ENCODE data around the gene ZCCHC14. TPM values are rescaled to one million over a fixed set of nuclear protein-coding genes. Genes with fewer than 3 reads are reported as not detected.
A peak's percentile ranks its signal among the peaks of the same experiment; 100 is the strongest.

Gene ZCCHC14
- total RNA-seq, 1 donor from 2014 or later: 50.4 TPM

DNA sequence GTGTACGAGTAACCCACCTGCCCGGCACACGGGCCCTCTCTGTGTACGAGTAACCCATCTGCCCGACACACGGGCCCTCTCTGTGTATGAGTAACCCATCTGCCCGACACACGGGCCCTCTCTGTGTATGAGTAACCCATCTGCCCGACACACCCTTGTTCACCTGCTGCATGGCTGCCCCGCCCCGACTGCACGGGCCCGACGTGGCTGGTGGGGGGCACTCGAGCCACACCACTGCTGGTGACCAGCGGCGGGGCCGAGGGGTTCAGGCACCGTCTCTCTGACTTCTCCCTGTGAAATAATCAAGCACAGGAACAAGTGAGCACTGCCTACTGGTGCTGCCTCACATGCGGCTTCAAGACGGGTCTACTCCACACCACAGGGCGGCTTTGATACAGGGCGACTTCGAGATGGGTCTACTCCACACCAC is 78.6 kb downstream of the ZCCHC14 start:
- no peak for DNase-seq (ENCODE audit: low spot score)
- Mint-ChIP-seq H3K4me1 (ENCODE audit: unreplicated experiment) (no peaks in the 10 kb centered on the region), H3K27me3 (ENCODE audit: unreplicated experiment) (peaks cover 6% of the 10 kb centered on the region), H3K36me3 (ENCODE audit: low read depth, unreplicated experiment) (peaks cover 38% of the 10 kb centered on the region), H3K4me3 (ENCODE audit: unreplicated experiment) (no peak overlapping the region), H3K27ac (ENCODE audit: unreplicated experiment) (no peak overlapping the region), H3K9me3 (ENCODE audit: unreplicated experiment) (no peaks in the 10 kb centered on the region)
- TF ChIP-seq, protein P1, sequence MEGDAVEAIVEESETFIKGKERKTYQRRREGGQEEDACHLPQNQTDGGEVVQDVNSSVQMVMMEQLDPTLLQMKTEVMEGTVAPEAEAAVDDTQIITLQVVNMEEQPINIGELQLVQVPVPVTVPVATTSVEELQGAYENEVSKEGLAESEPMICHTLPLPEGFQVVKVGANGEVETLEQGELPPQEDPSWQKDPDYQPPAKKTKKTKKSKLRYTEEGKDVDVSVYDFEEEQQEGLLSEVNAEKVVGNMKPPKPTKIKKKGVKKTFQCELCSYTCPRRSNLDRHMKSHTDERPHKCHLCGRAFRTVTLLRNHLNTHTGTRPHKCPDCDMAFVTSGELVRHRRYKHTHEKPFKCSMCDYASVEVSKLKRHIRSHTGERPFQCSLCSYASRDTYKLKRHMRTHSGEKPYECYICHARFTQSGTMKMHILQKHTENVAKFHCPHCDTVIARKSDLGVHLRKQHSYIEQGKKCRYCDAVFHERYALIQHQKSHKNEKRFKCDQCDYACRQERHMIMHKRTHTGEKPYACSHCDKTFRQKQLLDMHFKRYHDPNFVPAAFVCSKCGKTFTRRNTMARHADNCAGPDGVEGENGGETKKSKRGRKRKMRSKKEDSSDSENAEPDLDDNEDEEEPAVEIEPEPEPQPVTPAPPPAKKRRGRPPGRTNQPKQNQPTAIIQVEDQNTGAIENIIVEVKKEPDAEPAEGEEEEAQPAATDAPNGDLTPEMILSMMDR (IDR thresholded peaks at IDR 0.05; ENCODE audit: unreplicated experiment): no peak

DNA sequence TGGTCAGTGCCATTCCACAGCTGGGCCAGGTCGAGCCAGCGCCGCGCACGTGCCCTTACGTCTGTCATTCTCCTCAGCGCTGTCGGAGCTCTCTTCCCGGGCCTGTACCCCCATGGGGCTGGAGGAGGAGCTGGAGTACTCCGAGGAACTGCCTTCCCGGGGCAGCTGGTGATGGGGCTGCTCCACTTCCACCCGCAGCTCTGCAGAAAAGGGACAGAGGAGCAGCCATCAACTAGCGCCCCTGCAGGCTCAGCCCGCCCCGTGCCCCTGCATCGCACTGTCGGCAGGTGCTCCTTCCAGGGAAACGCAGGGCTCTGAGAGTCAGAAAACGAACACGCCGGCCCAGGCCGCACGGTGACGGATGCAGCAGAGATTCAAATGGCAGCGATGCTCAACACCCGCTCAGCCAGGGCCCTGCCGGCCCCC is 79.8 kb downstream of the ZCCHC14 start:
- TF ChIP-seq, protein P1 (IDR thresholded peaks at IDR 0.05; ENCODE audit: unreplicated experiment): no peak
- peaks cover 6% of the 10 kb centered on the region for H3K27me3 Mint-ChIP-seq (ENCODE audit: unreplicated experiment)
- no peaks in the 10 kb centered on the region for H3K9me3 Mint-ChIP-seq (ENCODE audit: unreplicated experiment)
- no peak overlapping the region for H3K4me3 Mint-ChIP-seq (ENCODE audit: unreplicated experiment)
- no peak for DNase-seq (ENCODE audit: low spot score)
- H3K36me3 Mint-ChIP-seq (ENCODE audit: low read depth, unreplicated experiment): peaks cover 38% of the 10 kb centered on the region
- H3K4me1 Mint-ChIP-seq (ENCODE audit: unreplicated experiment): no peaks in the 10 kb centered on the region
- H3K27ac Mint-ChIP-seq (ENCODE audit: unreplicated experiment): peak overlapping the region; percentile 64

DNA sequence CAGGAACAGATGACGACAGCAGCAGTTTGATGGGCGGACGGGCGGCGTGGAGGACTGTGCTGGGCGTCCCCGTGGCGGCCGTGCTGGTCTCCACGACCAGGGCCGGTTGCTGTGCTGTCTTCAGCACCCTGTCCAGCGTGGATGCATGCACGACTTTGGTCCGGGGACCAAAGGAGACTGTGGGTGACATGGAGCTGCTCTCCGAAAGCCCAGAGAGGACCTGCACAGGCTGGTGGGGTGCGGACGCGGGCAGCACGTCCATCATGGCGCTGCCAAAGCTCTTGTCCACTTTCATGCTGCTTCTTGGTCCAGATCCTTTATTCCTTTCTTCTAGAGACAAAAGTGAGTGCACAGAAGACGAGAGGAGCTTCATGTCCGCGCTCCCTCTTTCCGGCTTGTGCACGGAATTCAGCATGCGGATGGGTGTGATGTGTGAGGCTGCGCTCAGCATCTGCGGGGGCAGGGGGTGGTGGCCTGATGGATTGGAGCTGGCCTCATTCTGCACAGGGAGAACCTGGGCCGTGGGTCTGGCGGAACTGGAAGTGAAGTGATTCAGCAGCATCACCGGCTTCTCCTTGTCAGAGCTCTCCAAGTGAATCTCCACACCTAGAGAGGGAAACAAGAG is 80.3 kb downstream of the ZCCHC14 start:
- H3K27ac Mint-ChIP-seq (ENCODE audit: unreplicated experiment): no peak overlapping the region
- H3K4me3 Mint-ChIP-seq (ENCODE audit: unreplicated experiment): peak overlapping the region; percentile 51
- DNase-seq (ENCODE audit: low spot score): no peak
- H3K9me3 Mint-ChIP-seq (ENCODE audit: unreplicated experiment): no peaks in the 10 kb centered on the region
- H3K27me3 Mint-ChIP-seq (ENCODE audit: unreplicated experiment): peaks cover 6% of the 10 kb centered on the region
- H3K4me1 Mint-ChIP-seq (ENCODE audit: unreplicated experiment): no peaks in the 10 kb centered on the region
- H3K36me3 Mint-ChIP-seq (ENCODE audit: low read depth, unreplicated experiment): peaks cover 38% of the 10 kb centered on the region
- TF ChIP-seq, protein P1 (IDR thresholded peaks at IDR 0.05; ENCODE audit: unreplicated experiment): no peak

DNA sequence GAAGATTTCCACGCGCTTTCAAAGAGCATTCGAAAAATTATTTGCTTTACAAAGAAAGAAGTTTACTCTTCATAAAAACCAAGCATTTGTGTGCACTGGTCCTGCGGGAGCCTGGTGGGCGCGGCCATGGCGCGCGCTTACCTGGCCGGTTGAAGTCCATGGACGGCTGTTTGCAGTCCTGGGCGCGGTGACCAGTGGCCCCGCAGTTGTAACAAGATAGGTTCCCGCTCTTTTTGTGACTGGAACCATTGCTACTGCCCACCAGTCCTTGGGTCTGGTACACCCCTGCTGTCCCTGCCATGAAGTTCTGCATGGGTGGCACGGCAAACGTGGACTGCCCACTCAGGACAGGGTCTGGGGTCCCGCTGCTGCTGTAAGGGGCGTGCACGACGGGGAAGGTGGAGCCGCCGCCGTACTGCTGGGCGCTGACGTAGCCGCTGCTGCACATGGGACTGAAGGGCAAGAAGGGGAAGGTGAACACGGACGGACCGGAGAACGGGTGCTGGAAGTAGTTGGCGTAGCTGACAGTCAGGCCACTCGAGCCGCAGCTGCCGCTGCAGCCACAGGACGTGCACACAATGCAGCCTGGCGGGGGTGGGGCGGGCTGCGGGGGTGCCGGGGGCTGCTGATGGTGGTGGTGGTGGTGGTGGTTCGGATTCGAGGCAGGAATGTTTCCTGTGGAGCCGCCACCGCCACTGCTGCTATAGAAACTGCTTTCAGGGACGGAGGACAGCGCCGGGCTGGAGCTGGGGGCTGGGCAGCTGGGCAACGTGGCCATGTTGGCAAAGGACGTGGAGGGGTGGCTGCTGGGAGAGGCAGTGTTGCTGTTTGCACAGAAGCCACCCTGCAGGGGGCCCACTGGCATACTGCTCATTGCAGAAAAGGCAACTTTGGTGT is 81.2 kb downstream of the ZCCHC14 start:
- Mint-ChIP-seq H3K4me1 (ENCODE audit: unreplicated experiment) (no peaks in the 10 kb centered on the region), H3K4me3 (ENCODE audit: unreplicated experiment) (no peak overlapping the region), H3K36me3 (ENCODE audit: low read depth, unreplicated experiment) (peaks cover 38% of the 10 kb centered on the region), H3K9me3 (ENCODE audit: unreplicated experiment) (no peaks in the 10 kb centered on the region), H3K27ac (ENCODE audit: unreplicated experiment) (no peak overlapping the region), H3K27me3 (ENCODE audit: unreplicated experiment) (peaks cover 6% of the 10 kb centered on the region)
- no peak for DNase-seq (ENCODE audit: low spot score)
- TF ChIP-seq, protein P1 (IDR thresholded peaks at IDR 0.05; ENCODE audit: unreplicated experiment): no peak

DNA sequence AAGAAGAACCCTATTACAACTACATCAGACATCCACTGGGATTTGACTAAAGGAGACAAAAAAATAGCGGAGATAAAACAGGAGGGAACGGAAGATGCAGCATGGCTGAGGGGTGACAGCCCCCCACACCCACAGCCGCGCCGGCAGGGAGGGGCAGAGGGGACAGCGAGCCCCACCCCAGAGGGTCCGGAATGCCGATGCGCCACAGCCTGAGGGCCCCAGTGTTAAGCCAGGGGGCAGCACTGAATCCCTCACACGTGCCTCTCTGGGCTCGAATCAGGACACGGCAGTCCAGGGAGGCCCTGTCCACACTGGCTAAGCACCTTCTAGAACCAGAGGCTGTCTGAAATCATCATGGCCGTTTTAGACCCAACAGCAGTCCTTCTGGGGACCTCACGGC is 81.9 kb downstream of the ZCCHC14 start:
- Mint-ChIP-seq H3K36me3 (ENCODE audit: low read depth, unreplicated experiment) (peaks cover 38% of the 10 kb centered on the region), H3K4me3 (ENCODE audit: unreplicated experiment) (peak overlapping the region; percentile 39), H3K27ac (ENCODE audit: unreplicated experiment) (peak overlapping the region; percentile 39), H3K27me3 (ENCODE audit: unreplicated experiment) (peaks cover 6% of the 10 kb centered on the region), H3K9me3 (ENCODE audit: unreplicated experiment) (no peaks in the 10 kb centered on the region), H3K4me1 (ENCODE audit: unreplicated experiment) (no peaks in the 10 kb centered on the region)
- no peak for DNase-seq (ENCODE audit: low spot score)
- TF ChIP-seq, protein P1 (IDR thresholded peaks at IDR 0.05; ENCODE audit: unreplicated experiment): no peak

Data from endothelial cell (in vitro differentiated cells).